Natural killer cell (primary cell): ENCODE results near the gene ROR1. TPM values are rescaled to one million over a fixed set of nuclear protein-coding genes. Genes with fewer than 3 reads are reported as not detected.

Experiments used
- ATAC-seq, 3 donors: fragments of 150-1000 bp in 2 of 3; fragments of 200-7000 bp in 1 of 3; cut with Tn5 transposase; 1 replicate in 1 of 3; 2 replicates in 2 of 3; pipeline ENCODE4 v1.10.0; 2021; ENCODE audit warnings: mild to moderate bottlenecking in 2 of 3, moderate library complexity in 2 of 3
- DNase-seq, 2 donors: peaks; one replicate each; pipeline versions ENCODE4 v3.0.0 to v3.0.0-alpha.2; 2013 to 2021; ENCODE audit warnings: mixed read lengths in 1 of 2
- H3K27ac ChIP-seq: one replicate; pipeline ENCODE4 v1.5.1; 2013; ENCODE audit warnings: mild to moderate bottlenecking, low read length
- H3K27me3 ChIP-seq: one replicate; pipeline ENCODE4 v1.6.1; 2013; ENCODE audit warnings: low read length; ENCODE audit not compliant: control insufficient read depth, insufficient read depth
- H3K36me3 ChIP-seq: one replicate; pipeline ENCODE4 v1.6.1; 2013; ENCODE audit warnings: low read length; ENCODE audit not compliant: control insufficient read depth, insufficient read depth
- H3K4me1 ChIP-seq: one replicate; pipeline ENCODE4 v1.6.1; 2013; ENCODE audit warnings: low read length; ENCODE audit not compliant: control insufficient read depth, insufficient read depth
- H3K4me3 ChIP-seq: one replicate; pipeline ENCODE4 v1.5.1; 2013; ENCODE audit warnings: low read length
- H3K9me3 ChIP-seq: one replicate; pipeline ENCODE4 v1.6.1; 2013; ENCODE audit warnings: low read length; ENCODE audit not compliant: control insufficient read depth, insufficient read depth
- H3K27ac Mint-ChIP-seq, 2 donors: one replicate each; pipeline ENCODE4 v1.8.0; 2022; ENCODE audit warnings: mild to moderate bottlenecking in 2 of 2, mixed read lengths in 2 of 2, moderate library complexity in 1 of 2
- H3K27me3 Mint-ChIP-seq, 2 donors: one replicate each; pipeline ENCODE4 v1.8.0; 2022; ENCODE audit warnings: low read depth in 2 of 2, mixed read lengths in 2 of 2
- H3K36me3 Mint-ChIP-seq: one replicate; pipeline ENCODE4 v1.8.0; 2022; ENCODE audit warnings: mixed read lengths
- H3K4me1 Mint-ChIP-seq, 2 donors: one replicate each; pipeline ENCODE4 v1.8.0; 2022; ENCODE audit warnings: mixed read lengths in 2 of 2
- H3K4me3 Mint-ChIP-seq: one replicate; pipeline ENCODE4 v1.8.0; 2022; ENCODE audit warnings: mild to moderate bottlenecking, moderate library complexity, mixed read lengths
- H3K9me3 Mint-ChIP-seq, 2 donors: one replicate each; pipeline ENCODE4 v1.8.0; 2022; ENCODE audit warnings: mixed read lengths in 2 of 2
- CTCF ChIP-seq: fragments of 200-600 bp; IDR thresholded peaks from one replicate; pipeline ENCODE4 v1.8.0; 2022; ENCODE audit warnings: antibody characterized with exemption
- WGBS: methylation state at CpG from one replicate; pipeline ENCODE4 v1.1.7; 2013; ENCODE audit warnings: missing lambda C conversion rate; ENCODE audit not compliant: insufficient coverage; 5-methylcytosine and 5-hydroxymethylcytosine counted together
- intact Hi-C: fragments of 100-400 bp; cut with micrococcal nuclease; formaldehyde crosslinking; loops from one replicate; pipeline ENCODE4 v1.14.2; 2022
- total RNA-seq, 4 donors: library from RNA; stranded (reverse); fragments of 120-200 nt in 1 of 4; gene quantifications; one replicate each; pipeline versions ENCODE4 v1.2.3 to v1.2.4, GENCODE V29; 2013 to 2022

The ROR1 gene
- total RNA-seq, 3 donors from 2014 or later (not counting 1 experiment from before 2014, with no cell fraction given): 0.05 to 0.35 (median 0.27) TPM

GRCh38 chr1:64196074-64196870 lies 422.5 kb downstream of the ROR1 start:
- Mint-ChIP-seq H3K4me3 (no peak overlapping the region), H3K4me1 (no peaks in the 10 kb centered on the region), H3K27me3 (no peaks in the 10 kb centered on the region), H3K9me3 (no peaks in the 10 kb centered on the region), H3K36me3 (no peaks in the 10 kb centered on the region), H3K27ac (no peak overlapping the region)
- WGBS: 88% methylated on average over 8 of the region's 8 CpGs
- intact Hi-C loops: no loop called here
- no peak for DNase-seq
- no peak for ATAC-seq
- Histone ChIP-seq H3K4me3 (no peak overlapping the region), H3K36me3 (no peaks in the 10 kb centered on the region), H3K27ac (no peak overlapping the region), H3K4me1 (no peaks in the 10 kb centered on the region), H3K9me3 (no peaks in the 10 kb centered on the region), H3K27me3 (no peaks in the 10 kb centered on the region)
- TF ChIP-seq CTCF: no peak

DNA sequence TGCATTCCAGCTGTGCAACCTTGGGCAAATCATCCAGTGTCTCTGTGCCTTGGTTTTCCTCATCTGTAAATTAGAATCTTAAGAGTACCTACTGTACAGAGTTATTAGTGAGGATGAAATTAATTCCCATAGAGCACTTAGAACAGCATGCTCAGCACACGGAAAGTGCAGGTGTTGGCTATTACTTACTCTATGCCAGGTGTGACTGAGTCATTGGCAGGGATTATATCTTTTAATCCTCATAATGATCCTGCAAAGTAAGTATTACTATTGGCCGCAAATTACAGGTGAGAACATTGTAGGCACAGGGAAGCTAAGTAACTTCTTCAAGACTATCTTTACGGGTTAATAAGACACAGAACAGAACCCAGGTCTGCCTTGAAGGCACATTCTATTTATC lies 423.3 kb downstream of the ROR1 start:
- Histone ChIP-seq H3K4me3 (no peak overlapping the region), H3K9me3 (no peaks in the 10 kb centered on the region), H3K27me3 (no peaks in the 10 kb centered on the region), H3K36me3 (no peaks in the 10 kb centered on the region), H3K27ac (no peak overlapping the region), H3K4me1 (no peaks in the 10 kb centered on the region)
- 85% methylated on average over 2 of the region's 3 CpGs for WGBS
- Mint-ChIP-seq H3K4me1 (no peaks in the 10 kb centered on the region), H3K4me3 (no peak overlapping the region), H3K36me3 (no peaks in the 10 kb centered on the region), H3K9me3 (no peaks in the 10 kb centered on the region), H3K27me3 (no peaks in the 10 kb centered on the region), H3K27ac (no peak overlapping the region)
- intact Hi-C loops: no loop called here
- ATAC-seq: no peak
- TF ChIP-seq CTCF: no peak
- DNase-seq: no peak

DNA sequence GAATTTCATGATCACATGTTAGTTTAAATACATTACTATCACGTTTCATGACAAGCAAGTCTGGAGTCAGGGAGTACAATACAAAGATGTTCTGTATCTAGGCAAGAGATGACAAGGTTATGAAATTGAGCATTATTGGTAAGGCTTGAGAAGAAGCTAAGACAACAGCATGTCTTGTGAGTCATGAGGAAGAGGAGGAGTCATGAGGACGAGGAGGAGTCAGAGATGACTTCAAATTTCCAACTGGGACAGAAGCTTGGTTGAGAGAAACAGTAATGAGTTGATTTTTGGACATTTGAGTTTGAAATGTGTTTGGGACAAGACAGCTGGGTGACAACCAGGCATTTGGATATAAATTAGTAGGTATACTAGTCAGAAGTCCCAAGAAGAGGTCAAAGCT lies 425.3 kb downstream of the ROR1 start:
- Mint-ChIP-seq H3K36me3 (no peaks in the 10 kb centered on the region), H3K4me1 (no peaks in the 10 kb centered on the region), H3K27me3 (peaks cover under 1 to 5% of the 10 kb centered on the region in 2 donors), H3K4me3 (no peak overlapping the region), H3K9me3 (no peaks in the 10 kb centered on the region), H3K27ac (no peak overlapping the region)
- intact Hi-C loops: no loop called here
- Histone ChIP-seq H3K9me3 (no peaks in the 10 kb centered on the region), H3K36me3 (no peaks in the 10 kb centered on the region), H3K27me3 (no peaks in the 10 kb centered on the region), H3K4me3 (no peak overlapping the region), H3K27ac (no peak overlapping the region), H3K4me1 (no peaks in the 10 kb centered on the region)
- no CpG with 5 or more reads among the region's 2 CpGs for WGBS
- DNase-seq: no peak
- TF ChIP-seq CTCF: no peak
- ATAC-seq: no peak

- Histone ChIP-seq H3K4me1 (no peaks in the 10 kb centered on the region), H3K27ac (no peak overlapping the region), H3K9me3 (no peaks in the 10 kb centered on the region), H3K4me3 (no peak overlapping the region), H3K36me3 (no peaks in the 10 kb centered on the region), H3K27me3 (no peaks in the 10 kb centered on the region)
- no peak overlapping the region for H3K4me3 Mint-ChIP-seq
- H3K27ac Mint-ChIP-seq: no peak overlapping the region
- intact Hi-C loops: no loop called here
- 43% methylated on average over 1 of the region's 1 CpG for WGBS
- no peak for TF ChIP-seq CTCF
- H3K36me3 Mint-ChIP-seq: no peaks in the 10 kb centered on the region
- H3K27me3 Mint-ChIP-seq: peaks cover 7 to 8% of the 10 kb centered on the region in 2 donors
- H3K9me3 Mint-ChIP-seq: no peaks in the 10 kb centered on the region
- DNase-seq (no peak), ATAC-seq (no peak)
- no peaks in the 10 kb centered on the region for H3K4me1 Mint-ChIP-seq
These were observed 426.2 kb downstream of the ROR1 start for GRCh38 chr1:64200064-64200463.
